GM12892 (cell line): ENCODE data around the gene CXCL3.

Experiments
- POLR2AphosphoS5 ChIP-seq: IDR thresholded peaks from 2 replicates; pipeline ENCODE4 v1.6.1; 2011; ENCODE audit warnings: low read depth, low read length, control low read depth
- TAF1 ChIP-seq: IDR thresholded peaks from 2 replicates; pipeline ENCODE4 v1.6.1; 2011; ENCODE audit warnings: low read depth, mild to moderate bottlenecking, control low read depth, low read length, borderline replicate concordance

DNA sequence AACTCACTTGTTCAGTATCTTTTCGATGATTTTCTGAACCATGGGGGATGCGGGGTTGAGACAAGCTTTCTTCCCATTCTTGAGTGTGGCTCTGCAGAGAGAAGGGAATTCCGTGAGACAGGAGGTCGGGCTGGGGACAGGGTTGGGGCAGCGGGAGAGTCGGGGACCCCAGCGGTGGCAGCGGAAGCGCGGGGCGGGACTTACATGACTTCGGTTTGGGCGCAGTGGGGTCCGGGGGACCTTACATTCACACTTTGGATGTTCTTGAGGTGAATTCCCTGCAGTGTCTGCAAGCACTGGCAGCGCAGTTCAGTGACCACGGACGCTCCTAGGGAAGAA, 434 bp downstream of the CXCL3 start:
- TF ChIP-seq POLR2AphosphoS5 (no peak), TAF1 (no peak)
